A549 (cell line): ENCODE measurements around the gene SLC3A2.

ENCODE experiments used
- CHD2 ChIP-seq: fragments of 150-350 bp; IDR thresholded peaks from 2 replicates; pipeline ENCODE4 v1.6.1; 2014; ENCODE audit warnings: low read length; ENCODE audit not compliant: partially characterized antibody
- CTCF ChIP-seq: fragments of >200 bp; sonication (Bioruptor Twin); formaldehyde crosslinking; IDR thresholded peaks from 3 replicates; pipeline ENCODE4 v1.5.1; 2016
- EP300 ChIP-seq, 2 experiments: fragments of >200 bp; sonication (Bioruptor Twin); formaldehyde crosslinking; IDR thresholded peaks; 2 replicates in 1 of 2; 3 replicates in 1 of 2; pipeline ENCODE4 v1.6.1; 2016 to 2017
- MAFK ChIP-seq: fragments of 450-650 bp; IDR thresholded peaks from 2 replicates; pipeline ENCODE4 v1.6.1; 2014; ENCODE audit not compliant: partially characterized antibody
- POLR2A ChIP-seq: IDR thresholded peaks from 2 replicates; pipeline ENCODE4 v1.6.1; 2012; ENCODE audit warnings: mild to moderate bottlenecking, low read length
- REST ChIP-seq: fragments of 200-600 bp; sonication (generic); IDR thresholded peaks from 2 replicates; pipeline ENCODE4 v1.6.1; 2016; ENCODE audit warnings: antibody characterized with exemption, mild to moderate bottlenecking, moderate library complexity

GRCh38 chr11:62855571-62856332, 24.9 kb upstream of the SLC3A2 start:
- TF ChIP-seq POLR2A (peak; percentile 95), CHD2 (no peak), REST (peak; percentile 57), MAFK (no peak), EP300 (IDR thresholded peaks at IDR 0.05) (no peak), CTCF (no peak)
